Measurements from ENCODE around the gene NF2.
"Not testable (repeated sequence)": the region's sequence is repeated elsewhere in the genome, so short reads cannot be mapped to it uniquely, and the experiment has no call there.

The NF2 gene

DNA sequence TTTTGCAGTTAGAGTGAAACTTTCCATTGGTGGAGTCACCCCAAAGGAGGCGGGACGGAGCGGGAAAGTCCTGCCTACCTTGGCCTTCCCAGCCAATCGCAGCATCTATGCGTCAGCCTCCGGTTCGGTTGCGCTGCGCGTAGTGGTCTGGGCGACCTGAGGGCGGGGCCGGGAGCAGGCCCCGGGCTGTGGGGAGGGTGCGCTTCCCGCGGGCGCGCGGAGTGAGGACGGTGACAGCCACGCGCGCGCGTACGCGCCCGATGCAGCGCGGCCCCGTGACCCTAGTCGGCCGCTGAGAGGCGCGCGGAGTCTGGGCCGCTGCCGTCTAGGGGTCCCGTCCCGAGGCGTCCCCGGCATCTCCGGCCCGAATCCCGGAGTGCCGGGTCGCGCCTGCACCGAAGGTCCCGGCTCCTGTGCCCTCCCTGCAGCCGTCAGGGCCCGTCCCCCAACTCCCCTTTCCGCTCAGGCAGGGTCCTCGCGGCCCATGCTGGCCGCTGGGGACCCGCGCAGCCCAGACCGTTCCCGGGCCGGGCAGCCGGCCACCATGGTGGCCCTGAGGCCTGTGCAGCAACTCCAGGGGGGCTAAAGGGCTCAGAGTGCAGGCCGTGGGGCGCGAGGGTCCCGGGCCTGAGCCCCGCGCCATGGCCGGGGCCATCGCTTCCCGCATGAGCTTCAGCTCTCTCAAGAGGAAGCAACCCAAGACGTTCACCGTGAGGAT lies at the start of gene NF2:
TSS of gene NF2 (plus strand) at position 276 of the 718 bp plus-strand sequence. CDS start at position 642, 366 bp downstream.
- DNase-seq = peak; percentile 99

GRCh38 chr22:29555065-29555644 lies 48.3 kb upstream of the NF2 start:
- no peak for DNase-seq

DNA sequence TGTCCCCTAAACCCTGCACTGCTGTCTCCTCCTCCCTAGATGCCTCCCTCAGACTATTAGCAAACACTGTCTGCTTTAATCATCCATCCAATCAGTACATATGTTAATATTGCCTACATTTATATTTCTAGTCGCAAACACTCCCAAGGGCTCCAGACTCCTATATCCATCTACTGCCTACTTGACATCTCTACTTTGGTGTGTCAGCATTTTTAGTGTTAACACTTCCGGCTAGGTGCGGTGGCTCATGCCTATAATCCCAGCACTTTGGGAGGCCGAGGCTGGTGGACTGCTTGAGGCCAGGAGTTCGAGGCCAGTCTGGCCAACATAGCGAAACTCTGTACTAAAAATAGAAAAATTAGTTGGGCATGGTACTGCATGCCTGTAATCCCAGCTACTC lies 44.4 kb upstream of the NF2 start:
- DNase-seq = no peak

GRCh38 chr22:29559853-29560252 lies 43.6 kb upstream of the NF2 start:
- DNase-seq = no peak

- no peak for DNase-seq
Measured at GRCh38 chr22:29563652-29564460, 39.6 kb upstream of the NF2 start.

GRCh38 chr22:29566513-29566912 lies 36.9 kb upstream of the NF2 start:
- not testable (repeated sequence) for DNase-seq

DNA sequence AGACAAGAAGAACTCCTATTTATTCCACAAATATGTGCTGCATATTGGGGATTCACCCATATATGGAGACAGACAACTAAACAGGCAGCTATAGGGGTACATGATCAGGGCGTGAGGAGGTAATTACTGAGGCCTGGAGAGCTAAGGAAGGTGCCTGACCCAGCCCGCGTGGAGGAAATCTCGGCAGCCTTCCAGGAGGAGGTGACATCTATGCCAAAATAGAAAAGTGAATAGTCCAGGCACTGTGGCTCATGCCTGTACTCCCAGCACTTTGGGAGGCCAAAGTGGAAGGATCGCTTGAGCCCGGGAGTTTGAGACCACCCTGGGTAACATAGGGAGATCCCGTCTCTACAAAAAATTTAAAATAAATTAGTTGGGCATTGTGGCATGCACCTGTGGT lies 36.1 kb upstream of the NF2 start:
- DNase-seq = no peak

GRCh38 chr22:29569011-29569678 lies 34.3 kb upstream of the NF2 start:
- no peak for DNase-seq

DNA sequence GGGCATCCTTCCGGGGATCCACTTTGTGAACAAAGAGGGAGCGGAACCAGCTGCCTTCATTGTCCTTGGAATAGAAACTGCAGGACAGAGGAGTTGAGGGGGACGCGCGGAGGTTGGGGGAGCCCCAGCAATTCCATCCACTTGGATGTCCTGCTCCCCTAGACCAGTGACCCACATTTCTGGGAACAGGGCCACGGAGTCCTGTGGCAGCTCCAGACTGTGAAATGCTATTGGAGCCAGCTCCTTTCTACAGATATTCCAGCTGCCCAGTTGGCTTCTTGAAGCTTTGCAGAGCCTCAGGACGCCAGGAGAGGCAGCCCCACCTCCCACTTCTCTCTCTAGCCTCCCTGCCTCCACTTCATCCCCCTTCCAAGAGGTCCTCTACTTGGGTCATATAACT lies 33.0 kb upstream of the NF2 start:
- no peak for DNase-seq

DNA sequence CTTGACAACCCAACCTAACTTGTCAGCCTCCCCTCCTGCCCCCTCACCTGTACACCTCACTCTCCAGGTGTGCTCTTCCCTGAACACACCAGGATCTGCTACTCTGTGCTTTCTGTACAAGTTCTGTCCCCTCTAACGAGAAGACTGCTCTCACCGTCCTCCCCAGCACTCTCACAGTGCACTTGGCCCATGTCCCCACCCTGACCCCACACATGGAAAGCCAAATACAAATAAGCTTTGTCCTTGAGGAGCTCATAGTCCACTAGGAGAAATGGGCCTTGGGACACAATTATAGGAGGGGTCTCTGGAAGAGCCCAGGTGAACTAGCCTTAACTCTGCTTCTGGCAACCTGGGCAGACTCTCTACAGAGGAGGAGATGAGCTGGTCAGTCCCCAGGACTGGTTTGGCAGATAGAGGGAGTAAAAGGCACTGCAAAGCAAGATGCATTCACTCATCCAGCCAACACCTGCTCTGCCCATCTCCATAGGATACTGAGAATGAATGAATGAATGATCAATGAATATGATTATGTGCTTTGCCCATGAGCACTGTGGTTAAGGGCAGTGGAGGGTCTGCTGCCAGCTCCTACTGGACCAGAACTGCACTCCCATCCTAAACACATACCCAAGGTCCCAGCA lies 32.4 kb upstream of the NF2 start:
- DNase-seq = no peak

DNA sequence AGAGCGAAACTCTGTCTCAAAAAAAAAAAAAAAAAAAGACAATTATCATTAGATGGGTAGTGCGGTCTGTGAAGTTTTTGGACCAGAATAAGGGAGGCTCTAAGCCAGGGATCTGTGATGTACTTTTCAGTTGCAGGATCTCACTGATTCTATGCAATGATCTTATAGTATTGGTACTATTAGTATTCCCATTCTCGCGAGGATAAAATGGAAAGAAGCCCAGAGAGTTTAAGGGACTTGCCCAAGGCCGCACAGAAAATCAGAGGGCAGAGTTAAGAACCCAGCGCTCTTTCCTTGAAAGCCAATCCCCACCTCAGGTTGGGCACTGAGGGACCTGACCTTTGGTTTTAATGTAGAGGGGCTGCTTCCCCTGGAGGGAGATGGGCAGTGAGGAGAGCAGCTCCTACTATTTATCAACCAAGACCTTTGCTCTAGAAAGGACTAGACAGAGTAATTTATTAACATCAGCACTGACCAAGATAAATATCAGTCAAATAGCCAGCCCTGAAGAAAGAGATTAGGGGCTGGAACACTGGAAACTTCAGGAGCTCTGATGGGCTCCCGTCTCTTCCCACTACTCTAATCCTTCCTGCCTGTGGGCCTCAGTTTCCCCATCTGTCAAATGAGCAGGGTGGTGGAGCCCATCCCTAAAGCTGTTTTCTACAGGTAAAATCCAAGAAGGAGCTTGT lies 28.5 kb upstream of the NF2 start:
- no peak for DNase-seq

GRCh38 chr22:29578462-29579200 lies 24.8 kb upstream of the NF2 start:
- no peak for DNase-seq

- no peak for DNase-seq
Measured at GRCh38 chr22:29580200-29580810, 23.1 kb upstream of the NF2 start.

GRCh38 chr22:29581799-29582198 lies 21.6 kb upstream of the NF2 start:
- no peak for DNase-seq

GRCh38 chr22:29584975-29585374 lies 18.5 kb upstream of the NF2 start:
- no peak for DNase-seq

- not testable (repeated sequence) for DNase-seq
Measured at GRCh38 chr22:29586193-29586705, 17.2 kb upstream of the NF2 start.

DNA sequence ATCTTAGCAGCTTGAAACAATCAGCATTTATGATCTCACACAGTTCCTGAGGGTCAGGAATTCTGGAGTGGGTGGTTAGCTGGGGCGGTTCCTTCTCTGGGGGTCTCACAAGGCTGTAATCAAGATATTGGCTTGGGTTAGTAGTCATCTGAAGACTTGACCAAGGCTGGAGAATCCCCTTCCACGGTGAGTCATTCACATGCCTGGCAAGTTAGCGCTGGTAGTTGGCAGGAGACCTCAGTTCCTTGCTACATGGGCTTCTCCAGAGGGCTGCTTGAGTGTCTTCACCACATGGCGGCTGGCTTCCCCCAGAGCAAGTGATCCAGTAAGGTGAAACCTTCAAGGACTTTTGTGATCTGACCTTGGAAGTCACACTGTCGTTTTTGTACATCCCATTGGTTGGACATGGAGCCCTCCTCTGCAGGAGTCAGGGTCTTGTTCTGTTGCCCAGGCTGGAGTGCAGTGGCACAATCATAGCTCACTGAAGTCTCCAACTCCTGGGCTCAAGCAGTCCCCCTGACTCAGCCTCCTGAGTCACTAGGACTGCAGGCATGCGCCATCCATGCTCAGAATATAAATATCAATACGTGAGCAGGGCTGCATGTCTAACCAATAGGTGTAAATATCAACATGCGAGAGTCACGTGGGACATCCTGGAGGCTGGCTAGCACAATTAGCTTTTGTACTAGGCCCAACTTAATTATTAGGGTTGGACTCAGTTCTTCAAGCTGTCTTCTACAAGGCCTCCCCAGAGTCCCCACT lies 15.3 kb upstream of the NF2 start:
- DNase-seq = peak; percentile 81

DNA sequence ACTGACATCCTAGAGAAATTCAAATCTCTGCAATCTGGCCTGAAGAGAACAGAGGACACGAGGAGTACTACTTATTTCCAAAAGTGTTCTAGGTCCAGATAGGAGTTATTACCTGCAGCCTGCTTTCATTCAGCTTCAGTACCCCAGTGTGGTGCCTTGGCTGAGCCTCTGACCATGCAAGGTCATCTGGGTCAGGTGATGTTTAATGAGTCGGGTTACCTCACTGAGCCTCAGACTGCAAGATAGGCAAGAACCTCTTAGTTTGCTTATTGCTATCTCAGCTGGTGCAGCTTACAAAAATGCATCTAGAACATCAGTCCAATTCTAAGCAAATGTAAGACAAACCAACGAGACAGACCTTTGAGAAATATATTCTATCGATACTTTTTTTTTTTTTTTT lies 9.5 kb upstream of the NF2 start:
- DNase-seq = no peak

DNA sequence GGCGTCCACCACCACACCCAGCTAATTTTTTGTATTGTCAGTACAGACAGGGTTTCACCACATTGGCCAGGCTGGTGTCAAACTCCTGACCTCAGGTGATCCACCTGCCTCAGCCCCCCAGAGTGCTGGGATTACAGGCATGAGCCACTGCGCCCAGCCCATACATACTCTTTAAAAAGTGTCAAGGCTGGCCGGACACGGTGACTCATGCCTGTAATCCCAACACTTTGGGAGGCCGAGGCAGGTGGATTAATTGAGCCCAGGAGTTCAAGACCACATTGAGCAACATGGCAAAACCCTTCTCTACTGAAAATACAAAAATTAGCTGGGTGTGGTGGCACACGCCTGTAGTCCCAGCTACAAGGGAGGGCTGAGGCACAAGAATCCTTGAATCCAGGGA lies 9.0 kb upstream of the NF2 start:
- DNase-seq = not testable (repeated sequence)

GRCh38 chr22:29596408-29596807 lies 7.0 kb upstream of the NF2 start:
- no peak for DNase-seq

All from fibroblast of skin of right quadriceps (primary cell).